ENCODE data around the gene CAVIN4.

The CAVIN4 gene

DNA sequence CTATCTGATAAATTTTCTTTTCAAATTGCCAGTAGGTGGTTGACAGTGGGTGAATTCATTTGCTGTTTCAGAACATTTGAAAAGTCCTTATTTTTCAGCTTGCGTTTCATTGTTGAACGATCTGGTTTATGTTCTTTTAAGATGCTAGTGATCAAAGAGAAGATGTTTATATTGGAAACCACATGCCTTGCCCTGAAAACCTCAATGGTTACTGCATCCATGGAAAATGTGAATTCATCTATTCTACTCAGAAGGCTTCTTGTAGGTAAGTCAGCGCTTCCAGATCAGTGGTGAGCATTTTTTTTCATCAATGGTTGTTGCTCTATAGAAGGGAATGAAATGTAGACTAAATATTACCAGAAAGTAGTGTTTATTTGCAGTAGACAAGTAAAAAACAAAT, 16.6 kb upstream of the CAVIN4 start:
- TF ChIP-seq, protein P1, sequence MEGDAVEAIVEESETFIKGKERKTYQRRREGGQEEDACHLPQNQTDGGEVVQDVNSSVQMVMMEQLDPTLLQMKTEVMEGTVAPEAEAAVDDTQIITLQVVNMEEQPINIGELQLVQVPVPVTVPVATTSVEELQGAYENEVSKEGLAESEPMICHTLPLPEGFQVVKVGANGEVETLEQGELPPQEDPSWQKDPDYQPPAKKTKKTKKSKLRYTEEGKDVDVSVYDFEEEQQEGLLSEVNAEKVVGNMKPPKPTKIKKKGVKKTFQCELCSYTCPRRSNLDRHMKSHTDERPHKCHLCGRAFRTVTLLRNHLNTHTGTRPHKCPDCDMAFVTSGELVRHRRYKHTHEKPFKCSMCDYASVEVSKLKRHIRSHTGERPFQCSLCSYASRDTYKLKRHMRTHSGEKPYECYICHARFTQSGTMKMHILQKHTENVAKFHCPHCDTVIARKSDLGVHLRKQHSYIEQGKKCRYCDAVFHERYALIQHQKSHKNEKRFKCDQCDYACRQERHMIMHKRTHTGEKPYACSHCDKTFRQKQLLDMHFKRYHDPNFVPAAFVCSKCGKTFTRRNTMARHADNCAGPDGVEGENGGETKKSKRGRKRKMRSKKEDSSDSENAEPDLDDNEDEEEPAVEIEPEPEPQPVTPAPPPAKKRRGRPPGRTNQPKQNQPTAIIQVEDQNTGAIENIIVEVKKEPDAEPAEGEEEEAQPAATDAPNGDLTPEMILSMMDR (IDR thresholded peaks at IDR 0.05; ENCODE audit: borderline replicate concordance, insufficient read depth, low read depth, low read length): no peak
- H3K4me3 ChIP-seq (ENCODE audit: low read depth, low read length): no peak overlapping the region

DNA sequence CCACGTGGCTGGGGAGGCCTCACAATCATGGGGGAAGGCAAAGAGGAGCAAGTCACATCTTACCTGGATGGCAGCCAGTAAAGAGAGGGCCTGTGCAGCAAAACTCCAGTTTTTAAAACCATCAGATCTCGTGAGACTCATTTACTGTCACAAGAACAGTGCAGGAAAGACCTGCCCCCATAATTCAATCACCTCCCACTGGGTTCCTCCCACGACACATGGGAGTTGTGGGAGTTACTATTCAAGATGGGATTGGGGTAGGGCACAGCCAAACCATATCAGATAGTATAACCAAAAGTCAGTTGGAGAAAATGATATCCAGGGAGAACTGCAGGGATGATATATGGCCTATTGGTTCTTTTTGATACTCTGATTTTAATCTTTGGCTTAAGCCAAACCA, 10.0 kb upstream of the CAVIN4 start:
- TF ChIP-seq, protein P1 (IDR thresholded peaks at IDR 0.05; ENCODE audit: borderline replicate concordance, insufficient read depth, low read depth, low read length): no peak
- no peak overlapping the region for H3K4me3 ChIP-seq (ENCODE audit: low read depth, low read length)

DNA sequence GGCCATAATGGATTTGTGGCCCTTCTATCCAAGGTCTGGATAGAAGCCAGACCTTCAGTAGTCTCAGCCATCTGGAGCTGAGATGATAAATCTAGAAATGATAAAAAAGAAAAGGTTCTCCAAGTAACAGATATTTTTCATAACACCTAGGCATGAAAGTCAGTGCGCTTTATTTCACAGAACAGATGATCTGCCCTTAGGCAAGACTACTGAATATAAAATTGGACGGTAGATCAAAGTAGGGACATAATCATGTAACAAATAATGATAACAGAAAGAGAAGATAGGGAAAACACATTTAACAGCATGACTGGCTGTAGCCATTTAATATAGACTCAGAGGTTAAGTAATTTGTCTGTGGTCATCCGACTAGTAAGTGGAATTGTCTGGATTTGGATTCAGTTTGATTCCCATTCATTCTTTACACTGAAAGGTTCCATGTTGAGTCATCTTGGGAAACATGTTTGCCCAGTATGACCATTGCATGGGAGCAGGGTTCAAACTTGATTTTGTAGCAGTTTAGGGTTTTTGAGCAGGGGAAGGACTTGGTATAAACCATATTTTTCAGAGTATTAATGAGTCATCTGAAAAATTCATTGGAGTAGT, 4.1 kb upstream of the CAVIN4 start:
- no peak overlapping the region for H3K4me3 ChIP-seq (ENCODE audit: low read depth, low read length)
- TF ChIP-seq, protein P1 (IDR thresholded peaks at IDR 0.05; ENCODE audit: borderline replicate concordance, insufficient read depth, low read depth, low read length): no peak

DNA sequence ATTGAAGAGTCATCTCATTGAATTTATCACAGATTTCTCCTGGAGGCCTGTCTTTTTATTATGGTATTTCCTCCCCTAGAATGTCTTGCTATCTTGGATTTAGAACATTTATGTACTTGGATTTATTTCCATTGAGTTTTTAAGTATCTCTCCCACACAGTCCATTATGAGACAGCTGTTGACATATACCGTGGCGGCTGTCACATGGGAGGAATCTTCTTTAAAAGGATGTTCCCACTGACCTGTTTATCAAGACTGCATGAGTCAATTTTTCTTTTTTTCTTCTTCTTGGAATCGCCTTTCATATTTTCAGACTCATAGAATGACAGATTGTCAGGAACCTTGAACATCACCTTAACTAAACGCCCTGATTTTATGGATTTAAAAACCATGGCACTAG, 2.9 kb upstream of the CAVIN4 start:
- no peak overlapping the region for H3K4me3 ChIP-seq (ENCODE audit: low read depth, low read length)
- TF ChIP-seq, protein P1 (IDR thresholded peaks at IDR 0.05; ENCODE audit: borderline replicate concordance, insufficient read depth, low read depth, low read length): no peak

DNA sequence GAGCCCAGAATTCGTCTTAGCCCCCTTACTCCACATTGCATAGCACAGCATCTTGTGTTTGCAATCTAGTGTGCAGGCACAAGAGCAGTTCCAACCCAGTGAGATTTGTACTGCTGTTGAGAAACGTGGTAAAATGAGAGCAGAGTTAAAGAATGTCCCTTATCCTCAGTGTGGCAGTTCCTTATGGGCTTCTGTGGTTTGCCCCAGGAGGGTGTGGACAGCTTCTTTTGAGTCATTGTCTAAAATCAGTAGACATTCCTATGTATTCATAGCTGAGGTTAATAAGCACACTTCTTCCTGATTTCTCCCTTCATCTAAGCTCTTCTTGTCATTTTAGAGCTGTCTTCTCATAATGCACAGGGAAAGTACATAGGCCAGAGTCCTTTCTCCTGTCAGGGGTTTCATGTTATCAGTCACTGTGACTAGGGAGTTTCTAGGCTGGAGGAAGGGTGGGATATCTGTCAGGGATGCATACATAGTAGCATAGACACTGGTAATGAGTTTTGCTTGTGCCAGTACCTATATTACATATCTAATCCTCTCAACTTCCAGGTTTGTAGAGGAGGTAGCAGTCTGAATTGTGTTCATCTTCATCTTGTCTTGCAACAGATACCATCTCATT, 2.0 kb upstream of the CAVIN4 start:
- TF ChIP-seq, protein P1 (IDR thresholded peaks at IDR 0.05; ENCODE audit: borderline replicate concordance, insufficient read depth, low read depth, low read length): no peak
- H3K4me3 ChIP-seq (ENCODE audit: low read depth, low read length): no peak overlapping the region

DNA sequence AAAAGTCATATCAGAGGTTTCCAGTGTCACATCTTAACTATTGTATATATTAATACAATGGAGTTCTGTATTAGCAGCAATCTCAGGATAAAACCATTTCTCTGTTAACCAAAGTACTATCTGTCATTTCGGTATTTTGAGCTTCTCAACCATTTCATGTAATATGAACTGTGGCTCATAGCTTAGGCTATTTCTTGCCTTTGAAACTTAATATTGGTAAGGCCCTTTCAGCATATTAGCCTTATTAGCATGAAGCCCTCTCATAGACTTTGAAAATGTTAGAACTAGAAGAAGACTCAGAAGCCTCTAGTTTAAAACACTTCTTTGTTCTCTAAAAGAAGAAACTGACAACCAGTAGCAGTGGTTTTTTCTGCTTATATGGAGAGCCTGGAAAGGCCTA, 731 bp downstream of the CAVIN4 start:
- TF ChIP-seq, protein P1 (IDR thresholded peaks at IDR 0.05; ENCODE audit: borderline replicate concordance, insufficient read depth, low read depth, low read length): no peak
- no peak overlapping the region for H3K4me3 ChIP-seq (ENCODE audit: low read depth, low read length)

DNA sequence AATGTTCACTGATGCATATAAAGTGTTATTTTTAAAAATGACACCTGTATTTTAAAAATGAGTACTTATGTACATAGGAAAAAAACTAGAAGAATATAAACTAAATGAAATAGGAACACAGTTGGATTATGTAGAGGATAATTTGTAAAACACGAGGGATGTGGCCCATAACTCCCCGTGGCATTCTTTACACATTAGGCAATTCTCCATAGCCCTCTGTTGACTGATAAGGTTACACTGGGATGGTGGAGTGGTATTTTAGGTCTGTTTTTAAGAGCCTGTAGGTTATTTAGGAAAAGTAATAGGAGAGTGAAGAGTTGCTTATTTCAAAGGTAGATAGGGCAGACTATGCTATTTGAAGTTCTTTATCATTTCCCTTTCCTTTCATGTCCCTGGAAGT, 1.8 kb downstream of the CAVIN4 start:
- H3K4me3 ChIP-seq (ENCODE audit: low read depth, low read length): no peak overlapping the region
- TF ChIP-seq, protein P1 (IDR thresholded peaks at IDR 0.05; ENCODE audit: borderline replicate concordance, insufficient read depth, low read depth, low read length): no peak
